Brain microvascular endothelial cell (primary cell): ENCODE data around the gene HRH2.

Source experiments
- DNase-seq: peaks from one replicate; pipeline ENCODE4 v3.0.0-alpha.2; 2020
- H3K27ac ChIP-seq: fragments of 250-450 bp; sonication (Bioruptor Pico); 2 replicates; pipeline ENCODE4 v1.5.1; 2020; ENCODE audit warnings: mild to moderate bottlenecking, moderate library complexity
- H3K27me3 ChIP-seq: fragments of 250-450 bp; sonication (Bioruptor Pico); replicated peaks from 2 replicates; pipeline ENCODE4 v1.5.1; 2020; ENCODE audit warnings: mild to moderate bottlenecking
- H3K36me3 ChIP-seq: fragments of 250-450 bp; sonication (Bioruptor Pico); replicated peaks from 2 replicates; pipeline ENCODE4 v1.5.1; 2020; ENCODE audit warnings: mild to moderate bottlenecking
- H3K4me3 ChIP-seq: 2 replicates; pipeline ENCODE4 v1.5.1; 2011; ENCODE audit warnings: low read depth, mild to moderate bottlenecking, control low read depth, low read length, moderate library complexity
- in situ Hi-C: cut with HindIII; loops from 2 replicates; pipeline ENCODE4 v1.10.0; 2017; ENCODE audit warnings: low sequenced_read_pairs, low pct_ligation_motif_present
- TF ChIP-seq, protein P1 (sequence below): IDR thresholded peaks from 2 replicates; pipeline ENCODE4 v1.5.1; 2011; ENCODE audit warnings: low read depth, mild to moderate bottlenecking, moderate library complexity, low read length, control low read depth, inconsistent platforms; ENCODE audit errors: missing control alignments

HRH2 gene

GRCh38 chr5:175654807-175655206 is 3.1 kb upstream of the HRH2 start:
- Histone ChIP-seq H3K27me3 (no peaks in the 10 kb centered on the region), H3K4me3 (no peak overlapping the region), H3K27ac (no peak overlapping the region), H3K36me3 (no peaks in the 10 kb centered on the region)
- TF ChIP-seq, protein P1, sequence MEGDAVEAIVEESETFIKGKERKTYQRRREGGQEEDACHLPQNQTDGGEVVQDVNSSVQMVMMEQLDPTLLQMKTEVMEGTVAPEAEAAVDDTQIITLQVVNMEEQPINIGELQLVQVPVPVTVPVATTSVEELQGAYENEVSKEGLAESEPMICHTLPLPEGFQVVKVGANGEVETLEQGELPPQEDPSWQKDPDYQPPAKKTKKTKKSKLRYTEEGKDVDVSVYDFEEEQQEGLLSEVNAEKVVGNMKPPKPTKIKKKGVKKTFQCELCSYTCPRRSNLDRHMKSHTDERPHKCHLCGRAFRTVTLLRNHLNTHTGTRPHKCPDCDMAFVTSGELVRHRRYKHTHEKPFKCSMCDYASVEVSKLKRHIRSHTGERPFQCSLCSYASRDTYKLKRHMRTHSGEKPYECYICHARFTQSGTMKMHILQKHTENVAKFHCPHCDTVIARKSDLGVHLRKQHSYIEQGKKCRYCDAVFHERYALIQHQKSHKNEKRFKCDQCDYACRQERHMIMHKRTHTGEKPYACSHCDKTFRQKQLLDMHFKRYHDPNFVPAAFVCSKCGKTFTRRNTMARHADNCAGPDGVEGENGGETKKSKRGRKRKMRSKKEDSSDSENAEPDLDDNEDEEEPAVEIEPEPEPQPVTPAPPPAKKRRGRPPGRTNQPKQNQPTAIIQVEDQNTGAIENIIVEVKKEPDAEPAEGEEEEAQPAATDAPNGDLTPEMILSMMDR: no peak
- in situ Hi-C loops: no loop called here
- DNase-seq: no peak

- H3K27ac ChIP-seq: no peak overlapping the region
- in situ Hi-C loops: no loop called here
- TF ChIP-seq, protein P1: no peak
Measured at GRCh38 chr5:175655411-175655810, 2.5 kb upstream of the HRH2 start.

GRCh38 chr5:175656966-175657365 is 905 bp upstream of the HRH2 start:
- TF ChIP-seq, protein P1: no peak
- no peaks in the 10 kb centered on the region for H3K27me3 ChIP-seq
- in situ Hi-C loops: no loop called here
- DNase-seq: no peak
- H3K36me3 ChIP-seq: no peaks in the 10 kb centered on the region
- no peak overlapping the region for H3K27ac ChIP-seq
- H3K4me3 ChIP-seq: no peak overlapping the region

More at GRCh38 chr5:175655411-175655810, 2.5 kb upstream of the HRH2 start:
- H3K36me3 ChIP-seq: no peaks in the 10 kb centered on the region
- H3K4me3 ChIP-seq: no peak overlapping the region
- no peaks in the 10 kb centered on the region for H3K27me3 ChIP-seq
- DNase-seq: no peak

- Histone ChIP-seq H3K27me3 (no peaks in the 10 kb centered on the region), H3K27ac (no peak overlapping the region), H3K4me3 (peak overlapping the region; percentile 44), H3K36me3 (no peaks in the 10 kb centered on the region)
- TF ChIP-seq, protein P1: no peak
- in situ Hi-C loops: no loop called here
- DNase-seq: no peak
Measured at GRCh38 chr5:175658299-175659145, 651 bp downstream of the HRH2 start.

GRCh38 chr5:175659546-175660253 is 1.8 kb downstream of the HRH2 start:
- H3K36me3 ChIP-seq: no peaks in the 10 kb centered on the region
- in situ Hi-C loops: no loop called here
- no peak for DNase-seq
- H3K27me3 ChIP-seq: no peaks in the 10 kb centered on the region
- TF ChIP-seq, protein P1: no peak
- no peak overlapping the region for H3K27ac ChIP-seq
- H3K4me3 ChIP-seq: no peak overlapping the region
